ENCODE results near the gene DOCK9. TPM values are rescaled to one million over a fixed set of nuclear protein-coding genes. Genes with fewer than 3 reads are reported as not detected.

DOCK9 gene
- total and polyA plus RNA-seq, 2 experiments from 2014 or later: 8.5 to 57.7 TPM

DNA sequence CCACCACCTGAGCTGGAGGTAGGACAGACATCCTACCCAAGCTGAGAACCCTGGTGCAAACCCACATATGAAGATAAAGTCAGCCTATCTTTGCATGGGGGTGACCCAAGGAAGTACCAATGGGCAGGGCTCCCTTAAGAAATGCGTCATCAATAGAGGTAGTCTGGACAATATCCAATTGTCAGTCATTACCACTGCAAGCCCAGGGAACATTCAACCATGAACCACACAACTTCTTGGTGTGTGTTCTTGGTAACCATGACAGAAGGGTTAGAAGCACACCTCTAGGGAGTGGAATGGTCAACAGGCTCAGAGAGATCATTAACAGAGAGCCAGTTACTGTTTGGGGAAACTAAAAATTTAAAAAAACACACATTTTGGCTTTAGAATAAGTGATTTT is 34.7 kb upstream of the DOCK9 start (continued):
- TF ChIP-seq, protein P1, sequence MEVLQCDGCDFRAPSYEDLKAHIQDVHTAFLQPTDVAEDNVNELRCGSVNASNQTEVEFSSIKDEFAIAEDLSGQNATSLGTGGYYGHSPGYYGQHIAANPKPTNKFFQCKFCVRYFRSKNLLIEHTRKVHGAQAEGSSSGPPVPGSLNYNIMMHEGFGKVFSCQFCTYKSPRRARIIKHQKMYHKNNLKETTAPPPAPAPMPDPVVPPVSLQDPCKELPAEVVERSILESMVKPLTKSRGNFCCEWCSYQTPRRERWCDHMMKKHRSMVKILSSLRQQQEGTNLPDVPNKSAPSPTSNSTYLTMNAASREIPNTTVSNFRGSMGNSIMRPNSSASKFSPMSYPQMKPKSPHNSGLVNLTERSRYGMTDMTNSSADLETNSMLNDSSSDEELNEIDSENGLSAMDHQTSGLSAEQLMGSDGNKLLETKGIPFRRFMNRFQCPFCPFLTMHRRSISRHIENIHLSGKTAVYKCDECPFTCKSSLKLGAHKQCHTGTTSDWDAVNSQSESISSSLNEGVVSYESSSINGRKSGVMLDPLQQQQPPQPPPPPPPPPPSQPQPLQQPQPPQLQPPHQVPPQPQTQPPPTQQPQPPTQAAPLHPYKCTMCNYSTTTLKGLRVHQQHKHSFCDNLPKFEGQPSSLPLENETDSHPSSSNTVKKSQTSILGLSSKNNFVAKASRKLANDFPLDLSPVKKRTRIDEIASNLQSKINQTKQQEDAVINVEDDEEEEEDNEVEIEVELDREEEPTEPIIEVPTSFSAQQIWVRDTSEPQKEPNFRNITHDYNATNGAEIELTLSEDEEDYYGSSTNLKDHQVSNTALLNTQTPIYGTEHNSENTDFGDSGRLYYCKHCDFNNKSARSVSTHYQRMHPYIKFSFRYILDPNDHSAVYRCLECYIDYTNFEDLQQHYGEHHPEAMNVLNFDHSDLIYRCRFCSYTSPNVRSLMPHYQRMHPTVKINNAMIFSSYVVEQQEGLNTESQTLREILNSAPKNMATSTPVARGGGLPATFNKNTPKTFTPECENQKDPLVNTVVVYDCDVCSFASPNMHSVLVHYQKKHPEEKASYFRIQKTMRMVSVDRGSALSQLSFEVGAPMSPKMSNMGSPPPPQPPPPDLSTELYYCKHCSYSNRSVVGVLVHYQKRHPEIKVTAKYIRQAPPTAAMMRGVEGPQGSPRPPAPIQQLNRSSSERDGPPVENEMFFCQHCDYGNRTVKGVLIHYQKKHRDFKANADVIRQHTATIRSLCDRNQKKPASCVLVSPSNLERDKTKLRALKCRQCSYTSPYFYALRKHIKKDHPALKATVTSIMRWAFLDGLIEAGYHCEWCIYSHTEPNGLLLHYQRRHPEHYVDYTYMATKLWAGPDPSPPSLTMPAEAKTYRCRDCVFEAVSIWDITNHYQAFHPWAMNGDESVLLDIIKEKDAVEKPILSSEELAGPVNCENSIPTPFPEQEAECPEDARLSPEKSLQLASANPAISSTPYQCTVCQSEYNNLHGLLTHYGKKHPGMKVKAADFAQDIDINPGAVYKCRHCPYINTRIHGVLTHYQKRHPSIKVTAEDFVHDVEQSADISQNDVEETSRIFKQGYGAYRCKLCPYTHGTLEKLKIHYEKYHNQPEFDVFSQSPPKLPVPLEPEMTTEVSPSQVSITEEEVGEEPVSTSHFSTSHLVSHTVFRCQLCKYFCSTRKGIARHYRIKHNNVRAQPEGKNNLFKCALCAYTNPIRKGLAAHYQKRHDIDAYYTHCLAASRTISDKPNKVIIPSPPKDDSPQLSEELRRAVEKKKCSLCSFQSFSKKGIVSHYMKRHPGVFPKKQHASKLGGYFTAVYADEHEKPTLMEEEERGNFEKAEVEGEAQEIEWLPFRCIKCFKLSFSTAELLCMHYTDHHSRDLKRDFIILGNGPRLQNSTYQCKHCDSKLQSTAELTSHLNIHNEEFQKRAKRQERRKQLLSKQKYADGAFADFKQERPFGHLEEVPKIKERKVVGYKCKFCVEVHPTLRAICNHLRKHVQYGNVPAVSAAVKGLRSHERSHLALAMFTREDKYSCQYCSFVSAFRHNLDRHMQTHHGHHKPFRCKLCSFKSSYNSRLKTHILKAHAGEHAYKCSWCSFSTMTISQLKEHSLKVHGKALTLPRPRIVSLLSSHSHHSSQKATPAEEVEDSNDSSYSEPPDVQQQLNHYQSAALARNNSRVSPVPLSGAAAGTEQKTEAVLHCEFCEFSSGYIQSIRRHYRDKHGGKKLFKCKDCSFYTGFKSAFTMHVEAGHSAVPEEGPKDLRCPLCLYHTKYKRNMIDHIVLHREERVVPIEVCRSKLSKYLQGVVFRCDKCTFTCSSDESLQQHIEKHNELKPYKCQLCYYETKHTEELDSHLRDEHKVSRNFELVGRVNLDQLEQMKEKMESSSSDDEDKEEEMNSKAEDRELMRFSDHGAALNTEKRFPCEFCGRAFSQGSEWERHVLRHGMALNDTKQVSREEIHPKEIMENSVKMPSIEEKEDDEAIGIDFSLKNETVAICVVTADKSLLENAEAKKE (CRISPR knock-in tag; IDR thresholded peaks at IDR 0.05): no peak

DNA sequence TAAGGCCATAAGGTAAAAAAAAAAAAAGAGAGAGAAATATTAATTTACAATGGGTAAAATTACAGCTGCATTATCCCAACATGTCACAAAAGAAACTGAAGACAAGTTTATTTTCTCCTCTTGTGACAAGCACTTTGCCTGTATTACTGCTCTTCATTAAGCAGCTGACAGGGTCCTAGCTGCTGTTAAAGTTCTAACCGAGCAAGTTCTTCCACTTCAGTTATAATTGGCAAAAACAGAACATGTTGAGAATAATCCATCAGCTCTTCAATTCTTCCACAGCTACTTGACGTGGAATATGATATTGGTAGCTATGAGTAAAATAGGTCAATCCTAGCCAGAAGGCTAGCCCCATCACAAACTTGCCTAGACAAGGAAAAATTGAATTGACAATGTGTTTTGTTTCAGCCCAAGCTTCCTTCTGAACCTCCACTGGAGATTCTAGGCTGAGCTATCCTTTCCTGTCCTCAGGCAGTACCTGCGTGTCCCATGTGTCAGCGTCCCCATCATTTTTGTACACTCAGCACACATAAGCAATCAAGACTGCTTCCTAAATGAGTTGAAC is 32.2 kb upstream of the DOCK9 start:
- no peak for DNase-seq (ENCODE audit: low spot score)
- no peak overlapping the region for H3K27ac ChIP-seq (ENCODE audit: low read depth)

More for the DNA sequence above, 32.2 kb upstream of the DOCK9 start:
- Histone ChIP-seq H3K27me3 (ENCODE audit: insufficient read depth) (no peaks in the 10 kb centered on the region), H3K9me2 (ENCODE audit: insufficient read depth) (no peaks in the 10 kb centered on the region), H4K20me1 (replicated peaks; ENCODE audit: insufficient read depth) (no peaks in the 10 kb centered on the region; the same call in 1 of the 2 replicates), H3K79me2 (replicated peaks; ENCODE audit: insufficient read depth) (no peaks in the 10 kb centered on the region), H3K4me2 (no peak overlapping the region), H3K4me3 (no peak overlapping the region), H3K4me1 (ENCODE audit: insufficient read depth) (no peaks in the 10 kb centered on the region), H3K36me3 (ENCODE audit: insufficient read depth) (no peaks in the 10 kb centered on the region), H2AFZ (no peak overlapping the region), H3F3A (replicated peaks; ENCODE audit: low read depth) (no peaks in the 10 kb centered on the region)
- H3K4me3 Mint-ChIP-seq: no peak overlapping the region
- H3K4me1 Mint-ChIP-seq: peaks cover 4% of the 10 kb centered on the region; the same call in 2 of the 3 replicates
- no peak for ATAC-seq
- no peak overlapping the region for H3K27ac Mint-ChIP-seq
- TF ChIP-seq EZH2 (IDR thresholded peaks at IDR 0.05; ENCODE audit: low read depth, unreplicated experiment): no peak
- TF ChIP-seq, protein P2, sequence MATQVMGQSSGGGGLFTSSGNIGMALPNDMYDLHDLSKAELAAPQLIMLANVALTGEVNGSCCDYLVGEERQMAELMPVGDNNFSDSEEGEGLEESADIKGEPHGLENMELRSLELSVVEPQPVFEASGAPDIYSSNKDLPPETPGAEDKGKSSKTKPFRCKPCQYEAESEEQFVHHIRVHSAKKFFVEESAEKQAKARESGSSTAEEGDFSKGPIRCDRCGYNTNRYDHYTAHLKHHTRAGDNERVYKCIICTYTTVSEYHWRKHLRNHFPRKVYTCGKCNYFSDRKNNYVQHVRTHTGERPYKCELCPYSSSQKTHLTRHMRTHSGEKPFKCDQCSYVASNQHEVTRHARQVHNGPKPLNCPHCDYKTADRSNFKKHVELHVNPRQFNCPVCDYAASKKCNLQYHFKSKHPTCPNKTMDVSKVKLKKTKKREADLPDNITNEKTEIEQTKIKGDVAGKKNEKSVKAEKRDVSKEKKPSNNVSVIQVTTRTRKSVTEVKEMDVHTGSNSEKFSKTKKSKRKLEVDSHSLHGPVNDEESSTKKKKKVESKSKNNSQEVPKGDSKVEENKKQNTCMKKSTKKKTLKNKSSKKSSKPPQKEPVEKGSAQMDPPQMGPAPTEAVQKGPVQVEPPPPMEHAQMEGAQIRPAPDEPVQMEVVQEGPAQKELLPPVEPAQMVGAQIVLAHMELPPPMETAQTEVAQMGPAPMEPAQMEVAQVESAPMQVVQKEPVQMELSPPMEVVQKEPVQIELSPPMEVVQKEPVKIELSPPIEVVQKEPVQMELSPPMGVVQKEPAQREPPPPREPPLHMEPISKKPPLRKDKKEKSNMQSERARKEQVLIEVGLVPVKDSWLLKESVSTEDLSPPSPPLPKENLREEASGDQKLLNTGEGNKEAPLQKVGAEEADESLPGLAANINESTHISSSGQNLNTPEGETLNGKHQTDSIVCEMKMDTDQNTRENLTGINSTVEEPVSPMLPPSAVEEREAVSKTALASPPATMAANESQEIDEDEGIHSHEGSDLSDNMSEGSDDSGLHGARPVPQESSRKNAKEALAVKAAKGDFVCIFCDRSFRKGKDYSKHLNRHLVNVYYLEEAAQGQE (IDR thresholded peaks at IDR 0.05; ENCODE audit: unreplicated experiment): no peak
- no peaks in the 10 kb centered on the region for H3K36me3 Mint-ChIP-seq (ENCODE audit: low read depth)
- H3K27me3 Mint-ChIP-seq (ENCODE audit: insufficient read depth, low read depth, poor library complexity): peaks cover 3% of the 10 kb centered on the region
- H3K9me3 Mint-ChIP-seq: no peaks in the 10 kb centered on the region
